Activated CD8-positive, alpha-beta T cell treated with anti-CD3 and anti-CD28 coated beads, Interleukin-2, amount 10 ng/mL, durations not matched to agents 7 days and 5 days (primary cell): ENCODE data around the gene PATZ1. TPM values are rescaled to one million over a fixed set of nuclear protein-coding genes. Genes with fewer than 3 reads are reported as not detected.

Experiments
- ATAC-seq: fragments of 150-1000 bp; cut with Tn5 transposase; one replicate; pipeline ENCODE4 v1.10.0; 2021; ENCODE audit warnings: moderate library complexity
- CTCF ChIA-PET: fragments of 350-600 bp; sonication (Branson Sonifier 250); formaldehyde crosslinking; loops from one replicate; lab custom pipeline; 2021; ENCODE audit warnings: antibody characterized with exemption; lab: Charles Lee
- POLR2A ChIA-PET: fragments of 350-600 bp; sonication (Branson Sonifier 250); formaldehyde crosslinking; loops from one replicate; lab custom pipeline; 2021; ENCODE audit warnings: antibody characterized with exemption; lab: Charles Lee
- DNase-seq: peaks from one replicate; pipeline ENCODE4 v3.0.0-alpha.2; 2020
- H3K27ac Mint-ChIP-seq: one replicate; pipeline ENCODE4 v1.8.0; 2021; ENCODE audit warnings: mild to moderate bottlenecking, mixed read lengths
- H3K27me3 Mint-ChIP-seq: one replicate; pipeline ENCODE4 v1.8.0; 2021; ENCODE audit warnings: low read depth, mixed read lengths
- H3K36me3 Mint-ChIP-seq: one replicate; pipeline ENCODE4 v1.8.0; 2021; ENCODE audit warnings: low read depth, mixed read lengths
- H3K4me1 Mint-ChIP-seq: one replicate; pipeline ENCODE4 v1.8.0; 2021; ENCODE audit warnings: low read depth, mixed read lengths
- H3K4me3 Mint-ChIP-seq: one replicate; pipeline ENCODE4 v1.8.0; 2021; ENCODE audit warnings: mild to moderate bottlenecking, mixed read lengths
- H3K9me3 Mint-ChIP-seq: one replicate; pipeline ENCODE4 v1.8.0; 2022; ENCODE audit warnings: mixed read lengths; ENCODE audit not compliant: insufficient read depth
- total RNA-seq, 2 experiments: library from RNA; stranded (reverse); gene quantifications; one replicate each; pipeline ENCODE4 v1.2.3, GENCODE V29; 2021

Gene PATZ1
- total RNA-seq, 2 experiments from 2014 or later = 31.0 to 31.6 TPM

GRCh38 chr22:31290494-31291471 is 55.4 kb downstream of the PATZ1 start:
- no peaks in the 10 kb centered on the region for H3K27me3 Mint-ChIP-seq
- POLR2A ChIA-PET = interaction anchor here (0.5 to 6.0 kb wide), 22 partner anchors 8 to 339 kb away, joined by 3 to 99 read pairs (median 6); partner anchors contain the start of genes LIMK2, MORC2, PATZ1 and TUG1
- H3K4me1 Mint-ChIP-seq = peaks cover 77% of the 10 kb centered on the region
- peak overlapping the region; percentile 99 for H3K27ac Mint-ChIP-seq
- peak overlapping the region; percentile 97 for H3K4me3 Mint-ChIP-seq
- ATAC-seq (peak; percentile 88), DNase-seq (peak; percentile 95)
- CTCF ChIA-PET = interaction anchor here (0.6 to 7.1 kb wide), 14 partner anchors 9 to 371 kb away, joined by 3 to 92 read pairs (median 4); partner anchors contain the start of genes PISD and SELENOM
- H3K9me3 Mint-ChIP-seq = no peaks in the 10 kb centered on the region
- H3K36me3 Mint-ChIP-seq = peaks cover 23% of the 10 kb centered on the region

- no peak for DNase-seq
- ChIA-PET CTCF (interaction anchor here (1.1 to 7.1 kb wide), 7 partner anchors 9 to 319 kb away, joined by 3 to 92 read pairs (median 5); no protein-coding TSS in a partner anchor), POLR2A (interaction anchor here (0.6 to 6.0 kb wide), 12 partner anchors 9 to 320 kb away, joined by 3 to 99 read pairs (median 6); partner anchors contain the start of genes LIMK2 and PATZ1)
- H3K27ac Mint-ChIP-seq = peak overlapping the region; percentile 99
- peaks cover 85% of the 10 kb centered on the region for H3K4me1 Mint-ChIP-seq
- peaks cover 36% of the 10 kb centered on the region for H3K36me3 Mint-ChIP-seq
- H3K4me3 Mint-ChIP-seq = peak overlapping the region; percentile 97
- H3K9me3 Mint-ChIP-seq = no peaks in the 10 kb centered on the region
- ATAC-seq = no peak
- no peaks in the 10 kb centered on the region for H3K27me3 Mint-ChIP-seq
Observed at GRCh38 chr22:31289344-31289743, 56.8 kb downstream of the PATZ1 start.

GRCh38 chr22:31288496-31289240 is 57.5 kb downstream of the PATZ1 start:
- Mint-ChIP-seq H3K36me3 (peaks cover 40% of the 10 kb centered on the region), H3K9me3 (no peaks in the 10 kb centered on the region), H3K4me3 (peak overlapping the region; percentile 97), H3K27ac (peak overlapping the region; percentile 99), H3K4me1 (peaks cover 83% of the 10 kb centered on the region), H3K27me3 (no peaks in the 10 kb centered on the region)
- ChIA-PET POLR2A (interaction anchor here (0.7 to 6.0 kb wide), 7 partner anchors 9 to 320 kb away, joined by 3 to 99 read pairs (median 3); partner anchors contain the start of genes MORC2, PATZ1 and TUG1), CTCF (interaction anchor here (0.8 to 7.1 kb wide), 6 partner anchors 10 to 77 kb away, joined by 3 to 92 read pairs (median 4); no protein-coding TSS in a partner anchor)
- ATAC-seq (no peak), DNase-seq (no peak)

- Mint-ChIP-seq H3K27ac (peak overlapping the region; percentile 90), H3K36me3 (peaks cover 46% of the 10 kb centered on the region), H3K4me1 (peaks cover 80% of the 10 kb centered on the region), H3K4me3 (peak overlapping the region; percentile 97), H3K27me3 (no peaks in the 10 kb centered on the region), H3K9me3 (no peaks in the 10 kb centered on the region)
- ATAC-seq (no peak), DNase-seq (no peak)
- ChIA-PET CTCF (interaction anchor here (1.4 to 7.1 kb wide), 2 partner anchors 25 to 77 kb away, joined by 5 to 92 read pairs; no protein-coding TSS in a partner anchor), POLR2A (interaction anchor here (1.2 to 6.0 kb wide), 2 partner anchors 8 to 319 kb away, joined by 3 to 99 read pairs; partner anchors contain the start of genes MORC2 and TUG1)
Observed at GRCh38 chr22:31287818-31288495, 58.2 kb downstream of the PATZ1 start.

GRCh38 chr22:31286360-31287255 is 59.5 kb downstream of the PATZ1 start:
- CTCF ChIA-PET = interaction anchor here (0.8 to 3.8 kb wide), 13 partner anchors 9 to 1969 kb away, joined by 3 to 32 read pairs (median 4); partner anchors contain the start of genes LIMK2 and PATZ1
- Mint-ChIP-seq H3K27ac (peak overlapping the region; percentile 90), H3K4me1 (peaks cover 67% of the 10 kb centered on the region), H3K36me3 (peaks cover 52% of the 10 kb centered on the region), H3K27me3 (no peaks in the 10 kb centered on the region), H3K4me3 (peak overlapping the region; percentile 35), H3K9me3 (no peaks in the 10 kb centered on the region)
- DNase-seq (peak; percentile 82), ATAC-seq (peak; percentile 50)
- POLR2A ChIA-PET = interaction anchor here (0.8 to 1.8 kb wide), 2 partner anchors 10 to 60 kb away, joined by 4 to 9 read pairs; partner anchors contain the start of gene PATZ1

GRCh38 chr22:31284281-31285155 is 61.6 kb downstream of the PATZ1 start:
- H3K36me3 Mint-ChIP-seq = peaks cover 57% of the 10 kb centered on the region
- DNase-seq (no peak), ATAC-seq (no peak)
- peak overlapping the region; percentile 90 for H3K27ac Mint-ChIP-seq
- no peak overlapping the region for H3K4me3 Mint-ChIP-seq
- H3K27me3 Mint-ChIP-seq = no peaks in the 10 kb centered on the region
- peaks cover 65% of the 10 kb centered on the region for H3K4me1 Mint-ChIP-seq
- no peaks in the 10 kb centered on the region for H3K9me3 Mint-ChIP-seq
- ChIA-PET POLR2A (interaction anchor here (0.9 kb wide), 1 partner anchor 29 kb away, joined by 5 read pairs; no protein-coding TSS in a partner anchor), CTCF (interaction anchor here (0.6 to 3.8 kb wide), 4 partner anchors 11 to 198 kb away, joined by 3 to 32 read pairs (median 10); no protein-coding TSS in a partner anchor)

GRCh38 chr22:31282748-31283468 is 63.2 kb downstream of the PATZ1 start:
- H3K27ac Mint-ChIP-seq = no peak overlapping the region
- H3K36me3 Mint-ChIP-seq = peaks cover 60% of the 10 kb centered on the region

GRCh38 chr22:31281733-31282132 is 64.4 kb downstream of the PATZ1 start:
- H3K27me3 Mint-ChIP-seq = no peaks in the 10 kb centered on the region
- H3K4me1 Mint-ChIP-seq = peaks cover 54% of the 10 kb centered on the region
- H3K36me3 Mint-ChIP-seq = peaks cover 65% of the 10 kb centered on the region
- no peak overlapping the region for H3K27ac Mint-ChIP-seq
- H3K9me3 Mint-ChIP-seq = no peaks in the 10 kb centered on the region
- CTCF ChIA-PET = interaction anchor here (0.9 to 1.7 kb wide), 4 partner anchors 9 to 32 kb away, joined by 3 to 11 read pairs (median 7); partner anchors contain the start of gene PIK3IP1
- H3K4me3 Mint-ChIP-seq = no peak overlapping the region
- POLR2A ChIA-PET = interaction anchor here (0.6 to 7.3 kb wide), 3 partner anchors 9 to 28 kb away, joined by 3 to 99 read pairs (median 5); partner anchors contain the start of gene PIK3IP1
- ATAC-seq = no peak
- DNase-seq = no peak

More at GRCh38 chr22:31282748-31283468, 63.2 kb downstream of the PATZ1 start:
- ChIA-PET POLR2A (interaction anchor here (0.6 to 7.3 kb wide), 2 partner anchors 8 to 35 kb away, joined by 3 to 99 read pairs; partner anchors contain the start of gene PIK3IP1), CTCF (interaction anchor here (0.9 to 3.8 kb wide), 5 partner anchors 7 to 30 kb away, joined by 3 to 32 read pairs (median 7); partner anchors contain the start of gene PIK3IP1)
- no peak for ATAC-seq
- H3K9me3 Mint-ChIP-seq = no peaks in the 10 kb centered on the region
- DNase-seq = no peak
- no peak overlapping the region for H3K4me3 Mint-ChIP-seq
- no peaks in the 10 kb centered on the region for H3K27me3 Mint-ChIP-seq
- H3K4me1 Mint-ChIP-seq = peaks cover 65% of the 10 kb centered on the region
